ENCODE measurements around the gene CXCL17. TPM values are rescaled to one million over a fixed set of nuclear protein-coding genes. Genes with fewer than 3 reads are reported as not detected.
A peak's percentile ranks its signal among the peaks of the same experiment; 100 is the strongest.

CXCL17 gene
- total RNA-seq, 1 donor from 2014 or later, result not detected

GRCh38 chr19:42422092-42422900 lies 20.4 kb downstream of the CXCL17 start:
- peaks cover 18% of the 10 kb centered on the region for H3K9me3 Mint-ChIP-seq (ENCODE audit: unreplicated experiment)
- peaks cover 32% of the 10 kb centered on the region for H3K4me1 Mint-ChIP-seq (ENCODE audit: low read depth, unreplicated experiment)
- H3K36me3 Mint-ChIP-seq (ENCODE audit: unreplicated experiment), result no peaks in the 10 kb centered on the region
- peaks cover 21% of the 10 kb centered on the region for H3K27me3 Mint-ChIP-seq (ENCODE audit: unreplicated experiment)
- no peak for TF ChIP-seq CTCF (IDR thresholded peaks at IDR 0.05; ENCODE audit: partially characterized antibody, unreplicated experiment)
- DNase-seq, result peak; percentile 43
- peak overlapping the region; percentile 98 for H3K4me3 Mint-ChIP-seq (ENCODE audit: unreplicated experiment)
- H3K27ac Mint-ChIP-seq (ENCODE audit: unreplicated experiment), result peak overlapping the region; percentile 95

GRCh38 chr19:42421591-42422031 lies 21.1 kb downstream of the CXCL17 start:
- Mint-ChIP-seq H3K4me3 (ENCODE audit: unreplicated experiment) (peak overlapping the region; percentile 98), H3K36me3 (ENCODE audit: unreplicated experiment) (no peaks in the 10 kb centered on the region), H3K4me1 (ENCODE audit: low read depth, unreplicated experiment) (peaks cover 26% of the 10 kb centered on the region), H3K27ac (ENCODE audit: unreplicated experiment) (peak overlapping the region; percentile 95), H3K27me3 (ENCODE audit: unreplicated experiment) (peaks cover 21% of the 10 kb centered on the region), H3K9me3 (ENCODE audit: unreplicated experiment) (peaks cover 18% of the 10 kb centered on the region)
- DNase-seq, result no peak
- no peak for TF ChIP-seq CTCF (IDR thresholded peaks at IDR 0.05; ENCODE audit: partially characterized antibody, unreplicated experiment)

- H3K27me3 Mint-ChIP-seq (ENCODE audit: unreplicated experiment), result peaks cover 21% of the 10 kb centered on the region
- peaks cover 21% of the 10 kb centered on the region for H3K4me1 Mint-ChIP-seq (ENCODE audit: low read depth, unreplicated experiment)
- peaks cover 16% of the 10 kb centered on the region for H3K9me3 Mint-ChIP-seq (ENCODE audit: unreplicated experiment)
- no peak for TF ChIP-seq CTCF (IDR thresholded peaks at IDR 0.05; ENCODE audit: partially characterized antibody, unreplicated experiment)
- no peaks in the 10 kb centered on the region for H3K36me3 Mint-ChIP-seq (ENCODE audit: unreplicated experiment)
- H3K4me3 Mint-ChIP-seq (ENCODE audit: unreplicated experiment), result peak overlapping the region; percentile 98
- DNase-seq, result no peak
- peak overlapping the region; percentile 36 for H3K27ac Mint-ChIP-seq (ENCODE audit: unreplicated experiment)
These were observed 21.6 kb downstream of the CXCL17 start for GRCh38 chr19:42421101-42421500.

GRCh38 chr19:42420055-42420544 lies 22.6 kb downstream of the CXCL17 start:
- Mint-ChIP-seq H3K27me3 (ENCODE audit: unreplicated experiment) (peaks cover 21% of the 10 kb centered on the region), H3K4me1 (ENCODE audit: low read depth, unreplicated experiment) (peaks cover 20% of the 10 kb centered on the region), H3K4me3 (ENCODE audit: unreplicated experiment) (no peak overlapping the region), H3K27ac (ENCODE audit: unreplicated experiment) (peak overlapping the region; percentile 5), H3K36me3 (ENCODE audit: unreplicated experiment) (no peaks in the 10 kb centered on the region), H3K9me3 (ENCODE audit: unreplicated experiment) (peaks cover 12% of the 10 kb centered on the region)
- TF ChIP-seq CTCF (IDR thresholded peaks at IDR 0.05; ENCODE audit: partially characterized antibody, unreplicated experiment), result peak; percentile 63
- peak; percentile 66 for DNase-seq

GRCh38 chr19:42419309-42419708 lies 23.4 kb downstream of the CXCL17 start:
- Mint-ChIP-seq H3K36me3 (ENCODE audit: unreplicated experiment) (no peaks in the 10 kb centered on the region), H3K4me1 (ENCODE audit: low read depth, unreplicated experiment) (peaks cover 20% of the 10 kb centered on the region), H3K27me3 (ENCODE audit: unreplicated experiment) (peaks cover 21% of the 10 kb centered on the region), H3K27ac (ENCODE audit: unreplicated experiment) (no peak overlapping the region), H3K4me3 (ENCODE audit: unreplicated experiment) (no peak overlapping the region), H3K9me3 (ENCODE audit: unreplicated experiment) (peaks cover 9% of the 10 kb centered on the region)
- TF ChIP-seq CTCF (IDR thresholded peaks at IDR 0.05; ENCODE audit: partially characterized antibody, unreplicated experiment), result no peak
- DNase-seq, result no peak

Measured in glutamatergic neuron (in vitro differentiated cells).